Stimulated activated CD8-positive, alpha-beta memory T cell treated with anti-CD3 and anti-CD28 coated beads, Interleukin-7, amount 100 ng/mL, for 1 hour (primary cell): Measurements from ENCODE around the gene CELF2.
A peak's percentile ranks its signal among the peaks of the same experiment; 100 is the strongest.
"Not testable (repeated sequence)": the region's sequence is repeated elsewhere in the genome, so short reads cannot be mapped to it uniquely, and the experiment has no call there.

ENCODE experiments used
- DNase-seq, 2 donors: peaks; one replicate each; pipeline ENCODE4 v3.0.0-alpha.2; 2020; ENCODE audit warnings: low read depth in 2 of 2

Gene CELF2

DNA sequence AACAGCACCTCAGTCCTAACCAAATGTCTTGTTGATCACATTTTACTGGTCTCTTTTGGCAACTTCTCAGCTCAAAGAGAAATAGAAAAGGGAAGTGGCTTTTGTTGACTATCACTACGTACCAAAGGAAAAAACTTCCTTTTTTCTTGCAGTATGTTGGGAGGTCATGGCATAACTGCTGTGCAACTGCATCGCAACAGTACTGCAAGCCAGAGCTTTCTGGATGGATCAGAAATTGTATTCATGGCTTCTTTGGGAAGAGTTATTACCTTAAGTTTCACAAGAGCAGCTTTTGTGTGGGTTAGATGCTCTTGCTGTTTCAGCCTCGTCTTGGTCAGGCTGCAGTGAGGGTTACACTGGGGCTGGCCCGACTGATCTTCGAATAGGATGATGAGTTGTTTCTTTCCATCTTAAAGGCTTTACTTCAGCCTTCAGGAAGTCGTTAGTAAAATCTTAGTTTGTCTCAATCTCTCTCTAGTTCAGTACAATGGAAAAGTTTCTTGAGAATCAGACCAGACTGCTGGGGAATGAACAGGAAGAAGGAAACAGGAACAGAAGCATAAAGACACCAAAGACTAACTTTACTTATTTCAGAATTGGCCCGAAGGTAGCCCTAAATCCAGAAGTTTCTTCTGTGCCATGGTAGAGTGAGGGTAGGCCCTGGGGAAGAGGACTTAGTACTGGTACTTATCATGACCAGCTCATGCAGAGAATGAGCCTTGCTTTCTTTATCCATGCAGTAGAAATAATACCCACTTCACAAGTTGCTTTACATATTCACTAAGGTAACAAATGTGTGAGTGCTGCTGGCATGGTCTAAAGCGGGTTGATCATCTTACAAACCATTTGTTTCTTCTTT lies 153.6 kb downstream of the CELF2 start:
- DNase-seq = no peak

GRCh38 chr10:11173042-11173441 lies 155.4 kb downstream of the CELF2 start:
- no peak for DNase-seq

GRCh38 chr10:11175823-11176243 lies 158.2 kb downstream of the CELF2 start:
- no peak for DNase-seq

DNA sequence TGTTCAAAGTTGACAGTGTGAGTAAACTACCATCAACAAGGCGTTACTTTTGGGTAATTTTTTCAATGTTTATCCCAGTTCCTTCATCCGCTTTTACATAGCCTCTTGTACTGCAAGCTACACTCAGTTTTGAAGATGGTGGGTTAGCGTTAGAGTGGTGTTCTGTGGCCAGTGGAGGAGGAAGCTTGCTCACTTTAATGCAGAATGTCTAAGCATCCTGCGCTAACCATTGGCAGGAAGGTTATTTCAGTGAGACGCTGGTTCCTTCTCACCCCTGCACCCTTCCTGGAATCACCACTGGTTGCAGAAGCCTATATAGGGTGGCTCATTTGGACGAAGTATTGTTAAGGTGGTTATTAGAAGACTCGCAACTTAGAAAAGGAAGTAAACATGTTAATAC lies 159.1 kb downstream of the CELF2 start:
- no peak for DNase-seq

DNA sequence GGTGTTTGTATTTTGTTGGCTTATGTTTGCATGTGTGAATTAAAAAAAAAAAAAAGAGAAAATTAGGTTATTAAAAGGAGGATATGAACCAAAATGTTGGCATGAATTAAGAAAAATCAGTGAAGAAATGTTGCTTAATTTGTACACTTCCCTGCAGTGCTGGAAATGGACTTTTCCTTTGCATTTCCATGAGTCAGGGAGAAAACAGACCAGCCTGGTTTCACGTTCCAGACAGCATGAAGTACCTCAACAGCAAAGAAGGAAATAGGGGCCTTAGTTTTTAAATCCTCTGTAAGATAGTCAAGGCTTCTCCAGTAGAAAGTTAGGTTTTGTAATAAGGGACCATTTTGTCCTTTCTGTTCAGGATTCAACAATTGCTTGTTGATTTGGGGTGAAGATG lies 159.7 kb downstream of the CELF2 start:
- no peak for DNase-seq

DNA sequence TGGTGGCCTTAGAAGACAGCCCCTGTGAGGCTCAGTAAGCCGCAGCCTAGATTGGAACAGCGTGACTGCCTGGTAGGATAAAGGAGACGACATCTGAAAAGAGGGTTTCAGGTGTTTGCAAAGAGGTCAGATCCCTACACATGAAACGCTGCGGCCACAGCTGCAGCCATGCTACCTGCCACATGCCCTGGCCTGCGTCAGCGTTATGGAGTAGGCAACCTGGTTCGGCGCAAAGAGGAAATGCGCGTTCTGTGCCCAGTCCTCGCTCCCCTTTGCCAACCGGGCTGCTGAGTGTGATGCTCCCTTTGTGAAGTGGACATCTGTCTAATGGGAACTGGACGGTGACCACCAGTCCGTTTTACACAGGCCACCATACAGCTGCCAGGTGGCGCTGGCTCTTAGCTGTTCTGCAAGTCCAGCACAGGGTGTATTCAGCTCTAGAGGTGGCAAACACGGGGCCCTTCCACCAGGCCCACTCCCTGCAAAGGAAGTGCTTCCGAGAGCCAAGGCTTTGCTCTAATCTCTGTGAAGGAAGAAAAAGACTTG lies 160.3 kb downstream of the CELF2 start:
- DNase-seq = no peak

DNA sequence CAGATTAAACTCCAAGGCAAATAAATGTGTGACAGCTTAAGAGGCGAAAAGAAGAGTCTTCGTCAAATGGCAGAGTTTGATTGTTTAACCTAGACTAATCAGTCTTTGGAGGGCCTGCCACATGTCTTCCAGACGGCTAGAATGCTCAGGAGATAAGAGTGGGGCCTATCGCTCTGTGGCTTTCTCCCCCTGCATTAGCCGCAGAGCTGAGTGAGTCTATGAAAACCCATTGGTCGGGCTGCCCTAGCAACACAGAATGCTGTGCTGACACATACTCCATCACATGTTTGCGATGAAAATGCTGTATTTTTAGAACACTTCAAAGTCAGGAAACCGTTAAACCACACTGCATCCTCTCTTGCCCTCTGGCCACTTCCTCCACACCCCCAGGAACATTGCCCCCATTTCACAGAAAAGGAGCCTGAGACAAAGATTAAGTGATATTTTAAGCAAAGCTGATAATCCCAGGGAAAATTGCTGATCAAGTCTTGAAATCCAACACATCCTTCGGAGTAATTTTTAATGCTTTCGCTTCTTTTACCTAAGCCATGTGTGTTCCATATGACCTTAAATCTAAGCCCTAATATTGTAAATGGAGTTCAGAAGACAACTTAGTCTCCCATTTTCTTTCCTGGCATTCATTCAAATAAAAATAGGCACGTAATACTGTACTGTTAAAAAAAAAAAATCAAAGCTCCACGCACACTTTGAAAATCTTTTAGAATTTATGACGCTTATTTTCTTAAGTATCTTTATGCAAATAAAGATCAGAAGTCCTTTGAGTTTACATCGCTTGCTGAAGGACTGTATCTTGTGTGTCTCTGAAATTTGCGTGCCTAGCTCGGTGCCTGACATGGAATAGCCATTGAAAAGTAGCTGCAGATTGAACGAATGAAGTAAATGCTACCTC lies 161.2 kb downstream of the CELF2 start:
- DNase-seq = peak; percentile 68 to 69

DNA sequence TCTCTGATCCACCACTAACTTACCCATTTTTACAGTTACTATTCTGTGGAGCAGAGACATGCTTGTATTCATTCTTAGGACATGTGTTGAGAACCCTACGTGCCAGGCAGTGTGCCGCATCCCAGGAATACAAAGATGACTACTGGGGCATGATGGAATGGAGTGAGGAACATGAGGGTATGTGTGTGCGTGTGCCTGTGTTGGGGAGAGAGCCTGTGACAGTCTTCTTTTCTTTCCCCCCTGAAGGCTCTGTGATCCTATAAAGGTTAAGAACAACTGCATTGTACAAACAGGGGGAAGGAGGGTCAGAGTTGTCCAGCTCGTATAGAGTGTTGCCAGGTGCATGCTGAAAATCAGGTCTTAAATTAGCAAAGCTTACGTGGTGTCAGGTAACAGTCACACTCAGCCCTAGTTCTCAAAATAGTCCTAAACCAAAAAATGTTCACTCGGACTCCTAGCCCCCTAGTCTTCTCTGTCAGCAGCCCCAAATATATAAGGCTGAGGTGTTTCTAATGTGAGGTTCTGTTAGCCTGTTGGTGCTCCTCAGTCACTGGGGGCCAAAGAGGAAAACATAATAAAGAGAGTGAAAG lies 161.9 kb downstream of the CELF2 start:
- no peak for DNase-seq

DNA sequence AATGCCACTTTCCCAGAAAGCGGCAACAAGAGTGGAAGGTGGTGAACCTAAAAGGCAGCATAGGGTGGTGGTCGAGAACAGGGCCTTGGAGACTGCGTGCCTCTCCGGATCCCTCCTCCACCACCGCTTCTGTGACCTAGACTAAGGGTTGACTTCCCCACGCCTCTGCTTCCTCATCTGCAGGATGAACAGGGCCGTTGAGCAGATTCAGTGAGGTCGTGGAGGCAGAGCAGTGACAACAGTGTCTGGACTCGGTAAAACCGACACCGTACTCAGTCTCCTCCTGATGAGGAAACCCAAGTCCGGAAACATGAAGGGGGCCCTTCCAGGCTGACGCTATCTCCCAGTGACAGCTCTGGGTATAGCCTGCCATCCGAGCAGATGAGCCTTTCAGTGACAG lies 162.6 kb downstream of the CELF2 start:
- peak in 1 of 2 donors; percentile 30 for DNase-seq

DNA sequence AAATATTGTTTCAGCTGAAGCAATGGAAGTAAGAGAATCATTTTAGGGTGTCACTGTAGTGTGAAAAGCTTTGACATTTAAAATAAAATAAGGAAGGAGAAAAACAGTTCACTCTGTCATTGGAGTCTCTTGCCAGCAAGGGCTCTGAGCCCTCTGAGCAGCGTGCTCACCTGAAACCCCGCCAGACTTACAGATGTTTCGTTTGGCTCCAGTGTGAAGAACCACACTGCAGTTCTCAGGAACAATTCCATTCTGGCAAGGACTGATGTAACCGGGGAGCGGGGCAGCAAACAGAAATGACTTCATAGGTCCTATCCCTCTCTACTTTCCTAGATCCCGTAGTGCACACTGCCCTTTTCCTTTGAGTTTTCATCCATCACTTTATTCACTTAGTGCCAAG lies 164.3 kb downstream of the CELF2 start:
- no peak for DNase-seq

- DNase-seq = no peak
Measured at GRCh38 chr10:11183015-11183414, 165.3 kb downstream of the CELF2 start.

DNA sequence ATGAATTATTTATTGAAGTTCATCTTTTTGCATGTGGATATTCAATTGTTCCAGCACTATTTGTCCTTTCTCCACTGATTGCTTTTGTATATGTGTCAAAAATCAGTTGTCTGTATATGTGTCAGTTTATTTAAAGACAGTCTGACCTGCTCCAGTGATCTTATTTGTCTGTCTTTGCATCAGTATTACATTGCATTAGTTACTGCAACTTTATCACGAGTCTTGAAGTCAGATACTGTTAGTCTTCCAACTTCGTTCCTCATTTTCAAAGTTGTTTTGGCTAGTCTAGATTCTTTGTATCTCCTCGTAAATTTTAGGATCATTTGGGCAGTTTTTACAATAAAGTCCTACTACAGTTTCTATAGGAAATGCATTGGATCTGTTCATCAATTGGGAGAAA lies 166.4 kb downstream of the CELF2 start:
- DNase-seq = no peak

DNA sequence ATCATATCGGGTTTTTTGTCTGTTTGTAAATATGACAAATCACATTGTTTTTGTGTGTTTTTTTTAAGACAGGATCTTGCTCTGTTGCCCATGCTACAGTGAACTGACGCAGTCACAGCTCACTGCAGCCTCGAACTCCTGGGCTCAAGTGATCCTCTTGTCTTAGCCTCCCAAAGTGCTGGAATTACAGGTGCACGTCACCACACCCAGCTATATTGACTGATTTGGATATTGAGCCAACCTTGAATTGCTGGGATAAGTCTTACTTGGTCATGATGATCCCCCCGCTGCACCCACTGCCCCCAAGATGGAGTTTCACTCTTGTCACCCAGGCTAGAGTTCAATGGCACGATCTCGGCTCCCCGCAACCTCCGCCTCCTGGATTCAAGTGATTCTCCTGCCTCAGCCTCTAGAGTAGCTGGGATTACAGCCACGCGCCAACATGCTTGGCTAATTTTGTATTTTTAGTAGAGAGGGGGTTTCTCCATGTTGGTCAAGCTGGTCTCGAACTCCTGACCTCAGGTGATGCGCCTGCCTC lies 167.5 kb downstream of the CELF2 start:
- DNase-seq = not testable (repeated sequence)

DNA sequence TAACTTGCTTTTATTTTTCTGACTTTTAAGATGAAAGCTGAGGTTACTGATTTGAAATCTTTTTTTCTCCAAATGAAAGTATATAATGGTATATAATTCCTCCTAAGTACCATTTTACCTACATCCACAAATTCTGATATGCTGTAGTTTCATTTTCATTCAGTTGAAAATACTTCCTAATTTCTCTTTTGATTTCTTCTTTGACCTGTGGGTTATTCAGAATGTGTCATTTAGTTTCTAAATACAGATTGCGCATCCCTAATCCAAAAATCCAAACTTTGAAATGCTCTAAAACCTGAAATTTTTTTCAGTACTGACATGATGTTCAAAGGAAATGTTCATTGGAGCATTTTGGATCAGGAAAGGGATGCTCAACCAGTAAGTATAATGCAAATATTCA lies 168.7 kb downstream of the CELF2 start:
- no peak for DNase-seq

DNA sequence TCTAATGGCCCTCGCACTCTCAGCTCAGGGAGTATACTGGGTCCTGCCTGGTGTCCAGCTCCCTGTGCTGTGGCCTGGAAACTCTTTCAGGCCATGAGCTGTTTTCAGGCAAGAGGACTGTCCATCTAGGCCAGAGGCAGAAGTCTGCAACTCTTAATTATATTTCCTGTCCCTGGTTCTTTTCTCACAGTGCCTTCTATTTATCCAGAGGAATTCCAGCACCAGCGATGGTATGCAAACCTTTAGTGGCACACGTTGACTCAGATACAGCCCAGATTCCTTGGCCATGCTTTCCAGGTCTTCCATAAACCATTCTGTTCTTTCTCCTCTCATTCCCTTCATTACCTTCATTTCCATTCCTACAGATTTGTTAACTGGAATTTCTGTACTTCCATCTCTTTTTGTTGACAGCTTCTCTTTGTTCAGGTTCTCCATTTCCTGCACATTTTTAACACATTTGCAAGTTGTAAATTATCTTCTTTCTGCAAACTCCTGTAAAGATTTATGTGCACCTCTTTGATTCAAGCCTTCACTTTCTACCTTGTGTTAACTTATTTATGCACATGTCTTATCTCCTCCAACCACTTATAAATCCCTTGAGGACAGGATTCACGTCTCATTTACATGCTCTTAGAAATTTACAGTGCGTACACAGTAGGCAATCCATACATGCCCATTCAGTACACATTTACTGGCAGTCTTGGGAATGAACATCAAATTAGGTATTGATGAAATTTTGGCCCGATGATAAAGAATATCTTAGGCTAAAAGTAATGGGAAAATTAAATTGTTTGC lies 172.1 kb downstream of the CELF2 start:
- DNase-seq = no peak

GRCh38 chr10:11191190-11191589 lies 173.5 kb downstream of the CELF2 start:
- no peak for DNase-seq

DNA sequence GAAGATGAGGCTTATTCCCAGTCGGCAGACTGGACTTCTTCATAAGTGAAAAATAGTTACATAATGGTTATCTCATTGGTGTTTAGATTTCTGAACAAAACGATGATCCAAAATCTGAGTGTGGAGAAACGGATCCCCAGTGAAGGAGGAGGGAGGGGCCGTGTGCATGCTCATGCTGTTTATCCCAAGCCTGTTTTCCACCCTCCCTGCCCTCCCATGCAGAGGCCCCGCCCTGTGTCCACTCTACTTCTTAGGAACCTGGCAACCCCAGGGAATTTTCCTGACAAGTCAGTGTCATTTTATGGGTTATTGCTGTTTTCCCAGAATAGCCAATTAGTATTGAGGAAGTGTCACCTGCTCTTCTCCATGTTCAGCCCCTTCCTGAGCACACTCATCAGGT lies 174.0 kb downstream of the CELF2 start:
- DNase-seq = no peak

GRCh38 chr10:11192304-11193000 lies 174.8 kb downstream of the CELF2 start:
- DNase-seq = no peak

GRCh38 chr10:11193001-11193551 lies 175.4 kb downstream of the CELF2 start:
- DNase-seq = no peak
